ENCODE measurements around the gene SPAG17. TPM values are rescaled to one million over a fixed set of nuclear protein-coding genes. Genes with fewer than 3 reads are reported as not detected.

Gene SPAG17
- total and polyA plus RNA-seq, 2 donors (not counting 1 experiment from before 2014, with no cell fraction given): not detected

GRCh38 chr1:117967881-117968280 is 217.1 kb downstream of the SPAG17 start:
- no peak overlapping the region for H3K27ac ChIP-seq (ENCODE audit: low read length in 2 of 2)
- ATAC-seq (ENCODE audit: low read depth) (no peak), DNase-seq (no peak)
- no peak overlapping the region for H3K4me3 ChIP-seq (ENCODE audit: control extremely low read depth in 1 of 5, extremely low read depth in 1 of 5, insufficient read depth in 1 of 5, low read depth in 2 of 5, low read length in 4 of 5)
- Mint-ChIP-seq H3K27ac (no peak overlapping the region), H3K27me3 (peaks cover under 1% of the 10 kb centered on the region), H3K9me3 (ENCODE audit: insufficient read depth) (no peaks in the 10 kb centered on the region), H3K4me3 (no peak overlapping the region), H3K4me1 (peaks cover 12% of the 10 kb centered on the region)
- H3K9ac ChIP-seq (ENCODE audit: low read length): no peak overlapping the region
- H2AFZ ChIP-seq (ENCODE audit: insufficient read depth, low read depth, low read length, poor library complexity, severe bottlenecking): no peak overlapping the region
- no peak overlapping the region for H3K4me2 ChIP-seq (replicated peaks; ENCODE audit: low read depth, low read length, poor library complexity, severe bottlenecking)
- peaks cover 5 to 9% of the 10 kb centered on the region in 2 donors for H3K4me1 ChIP-seq (ENCODE audit: control insufficient read depth in 2 of 2, insufficient read depth in 2 of 2, low read length in 2 of 2)
- no peaks in the 10 kb centered on the region for H3K27me3 ChIP-seq (replicated peaks in 1 of 4; ENCODE audit: control extremely low read depth in 1 of 4, control insufficient read depth in 3 of 4, insufficient read depth in 4 of 4, low read length in 3 of 4)
- POLR2A ChIA-PET: no interaction called here
- intact Hi-C loops (cut with micrococcal nuclease): no loop called here
- no CpG with 5 or more reads among the region's 1 CpG for WGBS (ENCODE audit: insufficient coverage)
- TF ChIP-seq, protein P1, sequence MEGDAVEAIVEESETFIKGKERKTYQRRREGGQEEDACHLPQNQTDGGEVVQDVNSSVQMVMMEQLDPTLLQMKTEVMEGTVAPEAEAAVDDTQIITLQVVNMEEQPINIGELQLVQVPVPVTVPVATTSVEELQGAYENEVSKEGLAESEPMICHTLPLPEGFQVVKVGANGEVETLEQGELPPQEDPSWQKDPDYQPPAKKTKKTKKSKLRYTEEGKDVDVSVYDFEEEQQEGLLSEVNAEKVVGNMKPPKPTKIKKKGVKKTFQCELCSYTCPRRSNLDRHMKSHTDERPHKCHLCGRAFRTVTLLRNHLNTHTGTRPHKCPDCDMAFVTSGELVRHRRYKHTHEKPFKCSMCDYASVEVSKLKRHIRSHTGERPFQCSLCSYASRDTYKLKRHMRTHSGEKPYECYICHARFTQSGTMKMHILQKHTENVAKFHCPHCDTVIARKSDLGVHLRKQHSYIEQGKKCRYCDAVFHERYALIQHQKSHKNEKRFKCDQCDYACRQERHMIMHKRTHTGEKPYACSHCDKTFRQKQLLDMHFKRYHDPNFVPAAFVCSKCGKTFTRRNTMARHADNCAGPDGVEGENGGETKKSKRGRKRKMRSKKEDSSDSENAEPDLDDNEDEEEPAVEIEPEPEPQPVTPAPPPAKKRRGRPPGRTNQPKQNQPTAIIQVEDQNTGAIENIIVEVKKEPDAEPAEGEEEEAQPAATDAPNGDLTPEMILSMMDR (IDR thresholded peaks at IDR 0.05): no peak
- TF ChIP-seq EZH2 (IDR thresholded peaks at IDR 0.05; ENCODE audit: borderline replicate concordance, insufficient read depth, low read depth, low read length, poor library complexity, severe bottlenecking): no peak
- no peaks in the 10 kb centered on the region for H3K36me3 ChIP-seq (replicated peaks in 1 of 2; ENCODE audit: control extremely low read depth in 1 of 2, control insufficient read depth in 1 of 2, extremely low read depth in 1 of 2, insufficient read depth in 2 of 2, low read length in 1 of 2)
- CTCF ChIA-PET: no interaction called here
- H3K9me3 ChIP-seq (ENCODE audit: control extremely low read depth in 1 of 3, control insufficient read depth in 2 of 3, insufficient read depth in 1 of 3, low read length in 2 of 3): no peaks in the 10 kb centered on the region
- no peaks in the 10 kb centered on the region for H4K20me1 ChIP-seq (ENCODE audit: control insufficient read depth, insufficient read depth, low read length, poor library complexity, severe bottlenecking)
- H3K79me2 ChIP-seq (ENCODE audit: control insufficient read depth, insufficient read depth, low read length): no peaks in the 10 kb centered on the region

DNA sequence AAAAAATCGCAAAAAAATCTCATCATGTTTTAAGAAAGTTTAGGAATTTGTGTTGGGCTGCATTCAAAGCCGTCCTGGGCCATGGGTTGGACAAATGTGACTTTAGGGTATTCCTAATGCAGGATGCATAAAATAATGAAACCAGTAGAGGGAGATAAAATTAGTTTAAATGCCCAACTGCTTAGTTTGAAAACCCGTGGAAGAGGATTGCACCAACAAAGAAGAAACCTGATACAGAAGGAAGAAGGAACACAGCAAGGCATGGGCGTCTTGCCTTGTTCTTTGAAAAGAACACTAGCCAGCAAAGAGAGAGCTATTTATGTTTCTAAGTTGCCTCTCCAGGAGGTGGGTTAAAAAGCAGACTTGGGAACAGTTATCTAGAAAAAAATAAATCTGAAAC is 217.6 kb downstream of the SPAG17 start:
- Histone ChIP-seq H3K36me3 (replicated peaks in 1 of 2; ENCODE audit: control extremely low read depth in 1 of 2, control insufficient read depth in 1 of 2, extremely low read depth in 1 of 2, insufficient read depth in 2 of 2, low read length in 1 of 2) (no peaks in the 10 kb centered on the region), H2AFZ (ENCODE audit: insufficient read depth, low read depth, low read length, poor library complexity, severe bottlenecking) (no peak overlapping the region), H3K9ac (ENCODE audit: low read length) (no peak overlapping the region), H4K20me1 (ENCODE audit: control insufficient read depth, insufficient read depth, low read length, poor library complexity, severe bottlenecking) (no peaks in the 10 kb centered on the region), H3K4me2 (replicated peaks; ENCODE audit: low read depth, low read length, poor library complexity, severe bottlenecking) (no peak overlapping the region), H3K79me2 (ENCODE audit: control insufficient read depth, insufficient read depth, low read length) (no peaks in the 10 kb centered on the region), H3K9me3 (ENCODE audit: control extremely low read depth in 1 of 3, control insufficient read depth in 2 of 3, insufficient read depth in 1 of 3, low read length in 2 of 3) (no peaks in the 10 kb centered on the region), H3K27ac (ENCODE audit: low read length in 2 of 2) (no peak overlapping the region), H3K4me3 (ENCODE audit: control extremely low read depth in 1 of 5, extremely low read depth in 1 of 5, insufficient read depth in 1 of 5, low read depth in 2 of 5, low read length in 4 of 5) (no peak overlapping the region), H3K27me3 (replicated peaks in 1 of 4; ENCODE audit: control extremely low read depth in 1 of 4, control insufficient read depth in 3 of 4, insufficient read depth in 4 of 4, low read length in 3 of 4) (no peaks in the 10 kb centered on the region), H3K4me1 (ENCODE audit: control insufficient read depth in 2 of 2, insufficient read depth in 2 of 2, low read length in 2 of 2) (peaks cover 5 to 9% of the 10 kb centered on the region in 2 donors)
- TF ChIP-seq, protein P1 (IDR thresholded peaks at IDR 0.05): no peak
- TF ChIP-seq EZH2 (IDR thresholded peaks at IDR 0.05; ENCODE audit: borderline replicate concordance, insufficient read depth, low read depth, low read length, poor library complexity, severe bottlenecking): no peak
- Mint-ChIP-seq H3K4me3 (no peak overlapping the region), H3K4me1 (peaks cover 12% of the 10 kb centered on the region), H3K27me3 (no peaks in the 10 kb centered on the region), H3K9me3 (ENCODE audit: insufficient read depth) (no peaks in the 10 kb centered on the region), H3K27ac (no peak overlapping the region)
- ChIA-PET POLR2A (no interaction called here), CTCF (no interaction called here)
- intact Hi-C loops (cut with micrococcal nuclease): no loop called here
- no peak for DNase-seq
- 68% methylated on average over 3 of the region's 4 CpGs for WGBS (ENCODE audit: insufficient coverage)
- no peak for ATAC-seq (ENCODE audit: low read depth)

Data from B cell (primary cell).